ENCODE measurements around the gene SERPINA7.
"Not testable (repeated sequence)": the region's sequence is repeated elsewhere in the genome, so short reads cannot be mapped to it uniquely, and the experiment has no call there.

Gene SERPINA7
- total RNA-seq: 0 to 0.20 (median 0) reads per million in 18 experiments

- DNase-seq: no peak
Observed at GRCh38 chrX:106038625-106039024, at the start of gene SERPINA7. Gene SERPINA7 (minus strand): TSS chrX:106038727. CDS start chrX:106037058, 1,669 bp downstream.

GRCh38 chrX:106069048-106069447, 30.5 kb upstream of the SERPINA7 start:
- DNase-seq: no peak

DNA sequence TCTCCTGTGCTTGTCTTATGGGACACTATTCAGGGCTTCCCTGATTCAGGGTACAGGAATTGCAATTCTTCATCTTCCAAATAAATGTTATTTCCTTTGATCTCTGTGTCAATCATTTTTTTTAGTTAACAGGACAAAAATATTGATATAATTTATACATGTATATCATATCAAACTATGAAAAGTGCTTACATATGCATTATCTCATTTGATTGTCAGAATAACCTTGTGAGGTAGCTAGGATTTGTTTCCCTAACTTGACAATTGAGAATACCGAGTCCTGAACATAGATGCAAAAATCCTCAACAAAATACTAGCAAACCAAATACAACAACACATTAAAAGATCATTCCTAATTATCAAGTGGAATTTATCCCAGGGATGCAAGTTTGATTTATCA, 11.5 kb upstream of the SERPINA7 start:
- DNase-seq: no peak

DNA sequence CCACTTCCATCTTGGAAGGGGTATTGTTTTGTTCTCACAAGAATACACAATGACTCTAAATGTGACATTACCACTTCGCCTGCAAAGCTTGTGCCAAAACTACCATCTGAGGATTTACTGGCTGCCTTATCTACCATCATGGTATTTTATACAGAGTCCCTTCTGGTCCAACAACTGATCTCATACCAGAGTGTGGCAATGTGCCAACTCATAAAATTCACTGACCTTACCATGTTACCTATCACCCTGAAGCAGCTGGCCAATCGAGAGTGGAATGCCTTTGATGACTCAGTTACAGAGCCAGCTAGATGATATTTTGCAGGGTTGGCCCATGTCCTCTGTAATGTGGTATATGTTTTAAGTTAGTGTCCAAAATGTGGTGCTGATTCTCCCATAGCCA, 3.8 kb upstream of the SERPINA7 start:
- no peak for DNase-seq

DNA sequence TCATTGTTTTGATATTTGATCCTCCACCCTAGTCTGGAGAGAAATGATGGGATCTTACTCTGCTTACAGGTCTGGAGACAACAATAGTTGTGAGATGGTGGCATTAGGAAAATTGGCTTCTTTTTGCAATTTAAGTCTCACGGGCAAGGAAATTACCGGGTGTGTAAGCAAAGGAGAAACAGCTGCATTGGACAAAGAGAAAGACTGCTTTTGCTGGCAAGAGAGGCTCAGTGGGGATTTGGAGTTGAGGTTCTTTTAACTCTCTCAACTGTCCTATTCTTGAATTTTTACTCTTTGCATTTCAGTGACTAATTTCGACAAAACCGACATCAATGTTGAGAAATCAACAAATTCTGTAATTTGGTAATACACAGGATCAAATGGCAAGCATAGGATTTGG, 2.3 kb upstream of the SERPINA7 start:
- DNase-seq: no peak

DNA sequence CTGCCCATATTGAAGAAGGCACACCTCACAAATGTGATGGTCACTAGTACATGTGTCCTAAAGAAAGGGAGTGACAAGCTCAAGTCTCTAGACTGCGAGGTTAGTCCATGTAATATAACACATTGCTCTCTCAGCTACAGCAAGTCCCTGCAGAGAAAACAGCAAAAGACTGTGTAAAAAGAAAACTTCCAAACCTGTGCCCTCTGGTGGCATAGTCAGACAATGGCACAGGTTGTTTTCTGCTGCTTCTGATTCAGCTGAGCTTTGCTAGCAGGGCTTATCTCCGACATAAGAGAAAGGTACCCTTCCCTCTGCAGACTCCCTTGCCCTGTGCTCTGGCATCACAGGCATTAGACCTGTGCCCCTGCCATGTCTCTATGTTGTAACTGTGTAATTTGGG, 1.4 kb upstream of the SERPINA7 start:
- DNase-seq: no peak

- DNase-seq: no peak
Observed at GRCh38 chrX:106037835-106038473, 573 bp downstream of the SERPINA7 start.

- no peak for DNase-seq
Observed at GRCh38 chrX:106036716-106037115, 1.8 kb downstream of the SERPINA7 start.

GRCh38 chrX:106035064-106035463, 3.5 kb downstream of the SERPINA7 start:
- DNase-seq: no peak

- no peak for DNase-seq
Observed at GRCh38 chrX:106023947-106024346, 14.6 kb downstream of the SERPINA7 start.

GRCh38 chrX:106022238-106022637, 16.3 kb downstream of the SERPINA7 start:
- no peak for DNase-seq

- no peak for DNase-seq
Observed at GRCh38 chrX:106014119-106014775, 24.3 kb downstream of the SERPINA7 start.

- no peak for DNase-seq
Observed at GRCh38 chrX:106009145-106009544, 29.4 kb downstream of the SERPINA7 start.

GRCh38 chrX:106007815-106008214, 30.7 kb downstream of the SERPINA7 start:
- no peak for DNase-seq

- no peak for DNase-seq
Observed at GRCh38 chrX:106005684-106006083, 32.8 kb downstream of the SERPINA7 start.

DNA sequence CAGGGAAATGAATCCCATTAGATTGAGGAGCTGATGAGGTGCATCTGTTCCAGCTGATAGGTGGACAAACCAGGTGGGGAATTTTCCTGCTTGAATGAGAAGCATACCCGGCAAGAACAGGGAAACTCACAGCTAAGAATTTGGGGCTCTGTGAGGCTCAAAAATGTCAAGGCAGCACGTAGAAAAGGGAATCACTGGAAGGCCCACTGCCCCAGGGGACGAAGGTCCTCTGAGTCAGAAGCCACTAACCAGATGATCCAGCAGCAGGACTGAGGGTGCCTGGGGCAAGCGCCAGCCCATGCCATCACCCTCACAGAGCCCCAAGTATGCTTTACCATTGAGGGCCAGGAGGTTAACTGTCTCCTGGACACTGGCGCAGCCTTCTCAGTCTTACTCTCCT, 37.9 kb downstream of the SERPINA7 start:
- DNase-seq: not testable (repeated sequence)

DNA sequence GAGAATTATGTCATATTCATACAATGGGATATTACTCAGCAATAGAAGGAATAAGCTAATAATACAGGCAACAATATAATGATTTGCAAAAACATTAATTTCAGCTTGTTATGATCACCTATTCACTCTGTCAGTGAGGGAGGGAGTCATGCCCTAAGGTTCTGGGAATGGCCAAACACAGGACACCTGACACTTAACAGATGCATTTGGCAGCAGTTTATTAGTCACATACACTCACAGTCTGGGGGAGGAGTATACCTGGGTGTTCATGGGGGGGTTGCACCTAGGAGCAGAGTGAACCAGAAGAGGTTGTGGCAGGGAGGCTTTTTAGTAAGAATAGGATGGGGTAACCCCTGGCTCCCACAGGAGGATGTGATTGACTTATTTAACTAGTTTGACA, 38.3 kb downstream of the SERPINA7 start:
- DNase-seq: no peak

DNA sequence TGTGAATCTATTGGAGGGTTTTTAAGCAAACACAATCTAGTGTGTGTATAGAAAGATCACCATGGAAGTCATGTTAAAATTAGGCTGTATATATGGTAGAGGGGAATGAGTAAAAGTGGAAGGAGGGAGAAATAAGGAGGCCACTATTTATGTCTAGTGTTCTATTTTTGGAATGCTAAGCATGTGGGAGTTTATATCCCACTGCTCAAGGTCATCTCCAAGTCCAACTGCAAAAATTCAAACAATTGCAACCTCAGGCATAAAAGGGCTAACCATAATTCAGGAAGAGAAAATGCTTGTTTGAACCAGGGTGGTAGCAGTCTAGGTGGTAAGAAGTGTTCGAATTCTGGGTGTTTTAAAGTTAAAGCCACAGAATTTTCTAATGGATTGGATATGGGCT, 39.2 kb downstream of the SERPINA7 start:
- DNase-seq: no peak

DNA sequence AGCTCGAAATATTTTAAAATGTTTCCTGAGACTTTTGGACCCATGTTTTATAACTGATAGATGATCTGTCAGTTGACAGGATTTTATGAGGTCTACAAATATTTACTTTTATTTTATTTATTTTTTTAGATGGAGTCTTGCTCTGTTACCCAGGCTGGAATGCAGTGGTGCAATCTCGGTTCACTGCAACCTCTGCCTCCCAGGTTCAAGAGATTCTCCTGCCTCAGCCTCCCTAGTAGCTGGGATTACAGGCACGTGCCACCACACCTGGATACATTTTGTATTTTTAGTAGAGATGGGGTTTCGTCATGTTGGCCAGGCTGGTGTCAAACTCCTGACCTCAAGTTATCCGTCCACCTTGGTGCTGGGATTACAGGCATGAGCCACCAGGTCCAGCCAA, 50.0 kb downstream of the SERPINA7 start:
- not testable (repeated sequence) for DNase-seq

All from inflammatory macrophage (primary cell).